ENCODE results near the gene DHDH.

The DHDH gene

GRCh38 chr19:48966541-48967345 is 33.2 kb downstream of the DHDH start:
- DNase-seq (ENCODE audit: low spot score), result no peak

GRCh38 chr19:48967346-48968178 is 34.1 kb downstream of the DHDH start:
- DNase-seq (ENCODE audit: low spot score), result no peak

GRCh38 chr19:48968179-48968661 is 34.7 kb downstream of the DHDH start:
- no peak for DNase-seq (ENCODE audit: low spot score)

- no peak for DNase-seq (ENCODE audit: low spot score)
Measured at GRCh38 chr19:48968813-48969218, 35.3 kb downstream of the DHDH start.

- DNase-seq (ENCODE audit: low spot score), result peak; percentile 65
Measured at GRCh38 chr19:48969276-48970138, 36.0 kb downstream of the DHDH start.

GRCh38 chr19:48970139-48970766 is 36.8 kb downstream of the DHDH start:
- DNase-seq (ENCODE audit: low spot score), result no peak

GRCh38 chr19:48970923-48971395 is 37.5 kb downstream of the DHDH start:
- peak; percentile 75 for DNase-seq (ENCODE audit: low spot score)

- peak; percentile 46 for DNase-seq (ENCODE audit: low spot score)
Measured at GRCh38 chr19:48975947-48976847, 42.7 kb downstream of the DHDH start.

- DNase-seq (ENCODE audit: low spot score), result no peak
Measured at GRCh38 chr19:48977061-48977460, 43.6 kb downstream of the DHDH start.

GRCh38 chr19:48982280-48982679 is 48.8 kb downstream of the DHDH start:
- no peak for DNase-seq (ENCODE audit: low spot score)

GRCh38 chr19:48985711-48986110 is 52.2 kb downstream of the DHDH start:
- no peak for DNase-seq (ENCODE audit: low spot score)

- no peak for DNase-seq (ENCODE audit: low spot score)
Measured at GRCh38 chr19:48986211-48986610, 52.7 kb downstream of the DHDH start.

GRCh38 chr19:48987323-48987722 is 53.8 kb downstream of the DHDH start:
- DNase-seq (ENCODE audit: low spot score), result no peak

- no peak for DNase-seq (ENCODE audit: low spot score)
Measured at GRCh38 chr19:48988286-48988685, 54.8 kb downstream of the DHDH start.

GRCh38 chr19:48988860-48989259 is 55.4 kb downstream of the DHDH start:
- no peak for DNase-seq (ENCODE audit: low spot score)

GRCh38 chr19:48989701-48990291 is 56.3 kb downstream of the DHDH start:
- no peak for DNase-seq (ENCODE audit: low spot score)

- DNase-seq (ENCODE audit: low spot score), result no peak
Measured at GRCh38 chr19:48990400-48990799, 56.9 kb downstream of the DHDH start.

GRCh38 chr19:48991011-48991609 is 57.6 kb downstream of the DHDH start:
- DNase-seq (ENCODE audit: low spot score), result no peak

GRCh38 chr19:48991873-48992580 is 58.5 kb downstream of the DHDH start:
- peak; percentile 71 for DNase-seq (ENCODE audit: low spot score)
